ENCODE data around the gene NECTIN3.

DNA sequence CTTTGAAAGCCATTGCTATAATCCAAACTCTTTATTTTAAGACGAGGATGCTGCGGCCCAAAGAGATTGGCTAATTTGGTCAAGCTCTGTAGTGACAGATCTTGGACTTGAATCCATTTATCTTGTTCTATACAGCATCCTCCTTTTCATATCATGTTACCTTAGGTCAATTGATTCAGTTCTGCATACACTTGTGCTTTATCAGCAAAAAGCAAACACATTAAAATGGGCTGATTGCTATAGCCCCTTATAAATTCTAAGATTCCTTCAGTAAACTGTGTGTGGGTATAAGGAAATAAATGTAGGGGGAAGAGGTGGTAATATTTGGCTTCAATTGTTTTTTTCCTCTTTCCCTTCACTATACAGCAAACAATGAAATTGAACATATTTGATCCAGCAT lies 40.1 kb upstream of the NECTIN3 start:
- TF ChIP-seq, protein P1, sequence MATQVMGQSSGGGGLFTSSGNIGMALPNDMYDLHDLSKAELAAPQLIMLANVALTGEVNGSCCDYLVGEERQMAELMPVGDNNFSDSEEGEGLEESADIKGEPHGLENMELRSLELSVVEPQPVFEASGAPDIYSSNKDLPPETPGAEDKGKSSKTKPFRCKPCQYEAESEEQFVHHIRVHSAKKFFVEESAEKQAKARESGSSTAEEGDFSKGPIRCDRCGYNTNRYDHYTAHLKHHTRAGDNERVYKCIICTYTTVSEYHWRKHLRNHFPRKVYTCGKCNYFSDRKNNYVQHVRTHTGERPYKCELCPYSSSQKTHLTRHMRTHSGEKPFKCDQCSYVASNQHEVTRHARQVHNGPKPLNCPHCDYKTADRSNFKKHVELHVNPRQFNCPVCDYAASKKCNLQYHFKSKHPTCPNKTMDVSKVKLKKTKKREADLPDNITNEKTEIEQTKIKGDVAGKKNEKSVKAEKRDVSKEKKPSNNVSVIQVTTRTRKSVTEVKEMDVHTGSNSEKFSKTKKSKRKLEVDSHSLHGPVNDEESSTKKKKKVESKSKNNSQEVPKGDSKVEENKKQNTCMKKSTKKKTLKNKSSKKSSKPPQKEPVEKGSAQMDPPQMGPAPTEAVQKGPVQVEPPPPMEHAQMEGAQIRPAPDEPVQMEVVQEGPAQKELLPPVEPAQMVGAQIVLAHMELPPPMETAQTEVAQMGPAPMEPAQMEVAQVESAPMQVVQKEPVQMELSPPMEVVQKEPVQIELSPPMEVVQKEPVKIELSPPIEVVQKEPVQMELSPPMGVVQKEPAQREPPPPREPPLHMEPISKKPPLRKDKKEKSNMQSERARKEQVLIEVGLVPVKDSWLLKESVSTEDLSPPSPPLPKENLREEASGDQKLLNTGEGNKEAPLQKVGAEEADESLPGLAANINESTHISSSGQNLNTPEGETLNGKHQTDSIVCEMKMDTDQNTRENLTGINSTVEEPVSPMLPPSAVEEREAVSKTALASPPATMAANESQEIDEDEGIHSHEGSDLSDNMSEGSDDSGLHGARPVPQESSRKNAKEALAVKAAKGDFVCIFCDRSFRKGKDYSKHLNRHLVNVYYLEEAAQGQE (IDR thresholded peaks at IDR 0.05; ENCODE audit: insufficient read depth in 1 of 2, low read depth in 2 of 2, low read length in 2 of 2) = no peak
- TF ChIP-seq POLR2AphosphoS5 (IDR thresholded peaks at IDR 0.05; ENCODE audit: low read depth, low read length) (no peak), TAF1 (IDR thresholded peaks at IDR 0.05; ENCODE audit: borderline replicate concordance, insufficient read depth, low read length) (no peak), SIN3A (IDR thresholded peaks at IDR 0.05; ENCODE audit: borderline replicate concordance, insufficient read depth, low read length) (no peak)
